Measurements from ENCODE around the gene DPH1.

- TF ChIP-seq POLR2A (IDR thresholded peaks at IDR 0.05; ENCODE audit: low read depth, low read length): no peak
- no peak for TF ChIP-seq TAF1 (IDR thresholded peaks at IDR 0.05; ENCODE audit: borderline replicate concordance, low read depth, low read length)
- TF ChIP-seq POLR2AphosphoS5 (IDR thresholded peaks at IDR 0.05; ENCODE audit: low read depth, low read length): no peak
Observed at GRCh38 chr17:2075336-2076086, 45.6 kb downstream of the DPH1 start.

Data from GM12892 (cell line).